AG04449 (cell line): ENCODE results near the gene OR51M1.

Experiments used
- CTCF ChIA-PET: fragments of 350-600 bp; formaldehyde crosslinking; extraction: SDS; loops from one replicate; lab custom pipeline; 2021; ENCODE audit warnings: antibody characterized with exemption; lab: Yijun Ruan, JAX
- POLR2A ChIA-PET: fragments of 400-600, 350-600 bp; formaldehyde crosslinking; extraction: SDS; loops from one replicate; lab custom pipeline; 2020; ENCODE audit warnings: antibody characterized with exemption, inconsistent platforms; lab: Yijun Ruan, JAX
- DNase-seq: peaks from one replicate; pipeline ENCODE4 v3.0.0-alpha.2; 2010; ENCODE audit warnings: low read depth, low spot score
- H3K4me3 ChIP-seq: 2 replicates; pipeline ENCODE4 v1.5.1; 2011; ENCODE audit warnings: low read depth, mild to moderate bottlenecking, control low read depth, low read length
- TF ChIP-seq, protein P1 (sequence below): IDR thresholded peaks from one replicate; pipeline ENCODE4 v1.5.1; 2011; ENCODE audit warnings: mild to moderate bottlenecking, moderate library complexity, low read length, control low read depth, inconsistent platforms; ENCODE audit not compliant: insufficient read depth; ENCODE audit errors: missing control alignments

Gene OR51M1

DNA sequence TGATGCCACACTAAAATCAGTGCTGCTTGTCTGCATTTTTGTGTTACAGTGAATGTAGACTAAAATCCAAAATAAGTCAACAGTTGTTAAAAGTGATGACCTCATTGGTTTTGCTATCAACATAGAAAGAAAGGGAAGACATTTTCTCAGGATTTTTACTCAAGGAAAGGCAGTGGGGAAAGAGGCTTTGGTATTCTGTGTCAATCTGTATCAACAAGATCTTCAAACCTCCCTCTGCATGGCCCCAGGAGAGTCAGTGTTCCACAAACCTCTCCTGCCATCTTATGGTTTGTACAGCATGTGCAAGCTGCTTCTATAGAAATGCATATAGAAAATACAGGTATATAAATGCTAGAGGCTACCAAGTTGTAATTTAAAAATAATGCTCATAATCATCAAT, 13.8 kb upstream of the OR51M1 start:
- TF ChIP-seq, protein P1, sequence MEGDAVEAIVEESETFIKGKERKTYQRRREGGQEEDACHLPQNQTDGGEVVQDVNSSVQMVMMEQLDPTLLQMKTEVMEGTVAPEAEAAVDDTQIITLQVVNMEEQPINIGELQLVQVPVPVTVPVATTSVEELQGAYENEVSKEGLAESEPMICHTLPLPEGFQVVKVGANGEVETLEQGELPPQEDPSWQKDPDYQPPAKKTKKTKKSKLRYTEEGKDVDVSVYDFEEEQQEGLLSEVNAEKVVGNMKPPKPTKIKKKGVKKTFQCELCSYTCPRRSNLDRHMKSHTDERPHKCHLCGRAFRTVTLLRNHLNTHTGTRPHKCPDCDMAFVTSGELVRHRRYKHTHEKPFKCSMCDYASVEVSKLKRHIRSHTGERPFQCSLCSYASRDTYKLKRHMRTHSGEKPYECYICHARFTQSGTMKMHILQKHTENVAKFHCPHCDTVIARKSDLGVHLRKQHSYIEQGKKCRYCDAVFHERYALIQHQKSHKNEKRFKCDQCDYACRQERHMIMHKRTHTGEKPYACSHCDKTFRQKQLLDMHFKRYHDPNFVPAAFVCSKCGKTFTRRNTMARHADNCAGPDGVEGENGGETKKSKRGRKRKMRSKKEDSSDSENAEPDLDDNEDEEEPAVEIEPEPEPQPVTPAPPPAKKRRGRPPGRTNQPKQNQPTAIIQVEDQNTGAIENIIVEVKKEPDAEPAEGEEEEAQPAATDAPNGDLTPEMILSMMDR: peak; percentile 63
- H3K4me3 ChIP-seq: no peak overlapping the region
- peak; percentile 54 for DNase-seq
- ChIA-PET CTCF (interaction anchor here (1.2 to 4.2 kb wide), 10 partner anchors 10 to 251 kb away, joined by 5 to 66 read pairs (median 10); no protein-coding TSS in a partner anchor), POLR2A (no interaction called here)

DNA sequence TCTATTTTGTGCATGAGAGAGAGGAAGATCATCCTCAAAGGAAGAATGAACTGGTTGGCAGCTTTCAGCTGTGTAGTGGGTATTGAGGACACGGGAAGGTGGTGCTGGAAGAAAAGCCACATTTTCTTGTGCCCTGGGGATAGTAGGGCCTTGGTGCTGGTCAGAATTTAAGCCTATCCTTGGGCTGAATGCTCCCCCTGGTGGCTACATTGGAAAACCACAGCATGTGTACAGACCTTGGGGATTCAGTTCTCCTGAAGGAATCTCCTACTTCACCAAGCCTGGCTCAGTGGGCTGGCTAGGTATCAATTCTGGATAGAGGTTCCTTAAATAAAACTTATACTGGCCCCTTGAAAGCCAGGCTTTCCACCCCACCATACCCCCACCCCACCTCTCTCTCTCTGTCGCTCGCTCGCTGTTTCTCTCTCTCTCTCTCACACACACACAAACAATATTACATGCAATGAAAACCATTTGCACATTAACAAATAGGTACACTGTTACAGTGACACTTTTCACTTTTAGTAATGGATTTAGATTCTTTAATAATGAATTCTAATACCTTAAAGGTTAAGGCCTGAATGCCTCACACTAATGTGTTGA, 2.8 kb upstream of the OR51M1 start:
- DNase-seq: no peak
- CTCF ChIA-PET: interaction anchor here (1.0 to 5.0 kb wide), 13 partner anchors 10 to 744 kb away, joined by 3 to 56 read pairs (median 4); partner anchors contain the start of genes OR51D1 and OR51V1

DNA sequence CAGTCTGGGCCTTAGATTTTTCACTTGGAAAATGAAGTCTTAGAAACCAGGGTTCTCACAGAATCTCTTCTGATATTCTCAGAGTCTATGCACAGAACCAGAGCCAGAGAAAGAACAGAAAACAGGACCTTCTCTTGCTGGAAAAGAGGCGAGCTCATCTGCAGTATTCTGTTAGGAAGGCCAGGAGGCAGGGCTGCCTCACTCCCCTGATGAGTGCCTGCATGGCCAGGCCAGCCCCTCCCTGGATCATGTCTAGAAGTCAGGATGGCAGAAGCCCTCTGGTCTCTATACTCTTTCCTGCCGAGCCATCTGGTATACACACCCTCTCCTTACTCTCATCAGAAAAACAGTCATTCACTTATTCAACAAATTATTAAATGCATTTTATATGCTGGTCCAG, 723 bp downstream of the OR51M1 start:
- no peak overlapping the region for H3K4me3 ChIP-seq
- ChIA-PET POLR2A (no interaction called here), CTCF (interaction anchor here (5.0 kb wide), 1 partner anchor 260 kb away, joined by 56 read pairs; no protein-coding TSS in a partner anchor)
- TF ChIP-seq, protein P1: no peak
- DNase-seq: no peak

More for the DNA sequence above, 2.8 kb upstream of the OR51M1 start:
- POLR2A ChIA-PET: no interaction called here
- no peak overlapping the region for H3K4me3 ChIP-seq
- TF ChIP-seq, protein P1: peak; percentile 87

DNA sequence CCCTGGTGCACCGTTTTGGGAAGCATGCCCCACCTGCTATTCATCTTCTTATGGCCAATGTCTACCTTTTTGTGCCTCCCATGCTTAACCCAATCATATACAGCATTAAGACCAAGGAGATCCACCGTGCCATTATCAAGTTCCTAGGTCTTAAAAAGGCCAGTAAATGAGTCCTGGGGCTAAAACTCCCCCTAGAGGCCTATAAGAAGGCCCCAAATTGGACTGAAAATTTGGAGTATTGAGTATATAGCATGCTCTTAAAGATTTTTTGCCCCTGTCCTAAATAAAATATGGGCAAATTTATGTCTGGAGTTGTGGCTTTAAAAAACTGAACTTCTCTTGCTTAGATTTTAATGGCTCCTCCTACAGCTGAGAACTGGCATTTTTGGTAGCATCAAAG, 6.6 kb downstream of the OR51M1 start:
- ChIA-PET POLR2A (no interaction called here), CTCF (interaction anchor here (1.0 kb wide), 1 partner anchor 182 kb away, joined by 3 read pairs; no protein-coding TSS in a partner anchor)
- DNase-seq: no peak
- H3K4me3 ChIP-seq: no peak overlapping the region
- TF ChIP-seq, protein P1: no peak

DNA sequence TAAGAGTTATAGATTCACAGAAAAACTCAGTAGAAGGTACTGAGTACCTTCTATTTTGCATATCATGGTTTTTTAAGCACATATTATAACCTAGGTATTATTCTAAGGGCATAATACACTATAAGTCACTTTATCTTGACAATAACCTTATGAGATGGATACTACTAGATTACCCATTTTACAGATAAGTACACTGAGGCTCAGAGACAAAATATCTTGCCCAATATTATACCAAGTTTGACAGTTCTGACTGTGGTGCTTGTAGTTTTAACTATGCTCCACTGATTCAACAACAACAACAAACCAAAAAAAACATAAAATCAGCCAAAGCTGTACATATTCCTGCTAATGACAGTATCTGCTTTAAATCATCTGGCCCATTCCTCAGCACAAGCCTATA, 10.5 kb downstream of the OR51M1 start:
- TF ChIP-seq, protein P1: no peak
- DNase-seq: no peak
- ChIA-PET POLR2A (no interaction called here), CTCF (interaction anchor here (0.7 kb wide), 1 partner anchor 271 kb away, joined by 3 read pairs; no protein-coding TSS in a partner anchor)
- H3K4me3 ChIP-seq: no peak overlapping the region

DNA sequence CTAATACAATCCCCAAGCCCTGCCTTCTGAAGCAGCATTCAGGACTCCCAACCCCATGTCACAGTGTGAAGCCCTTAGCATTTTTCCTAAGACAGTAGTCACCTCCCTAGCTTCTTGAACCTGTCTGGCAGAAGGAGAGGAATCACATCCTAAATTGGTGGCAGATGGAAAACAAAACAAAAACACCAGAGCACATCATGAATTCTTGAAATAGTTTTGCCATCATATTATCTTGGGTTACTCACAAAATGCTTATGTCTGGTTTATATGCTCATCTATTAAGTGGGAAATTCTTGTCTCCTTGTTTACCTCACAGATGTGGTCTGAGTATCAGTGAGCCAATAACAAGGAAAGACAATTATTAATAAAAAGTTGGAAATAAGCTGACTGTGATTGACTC, 15.3 kb downstream of the OR51M1 start:
- TF ChIP-seq, protein P1: no peak
- CTCF ChIA-PET: no interaction called here
- H3K4me3 ChIP-seq: no peak overlapping the region
- POLR2A ChIA-PET: no interaction called here
- DNase-seq: no peak
